SW480 (cell line): ENCODE data around the gene BTBD16.
A peak's percentile ranks its signal among the peaks of the same experiment; 100 is the strongest.

ENCODE experiments used
- DNase-seq: peaks from one replicate; pipeline ENCODE4 v3.0.0-alpha.2; 2016; ENCODE audit warnings: low spot score

The BTBD16 gene

DNA sequence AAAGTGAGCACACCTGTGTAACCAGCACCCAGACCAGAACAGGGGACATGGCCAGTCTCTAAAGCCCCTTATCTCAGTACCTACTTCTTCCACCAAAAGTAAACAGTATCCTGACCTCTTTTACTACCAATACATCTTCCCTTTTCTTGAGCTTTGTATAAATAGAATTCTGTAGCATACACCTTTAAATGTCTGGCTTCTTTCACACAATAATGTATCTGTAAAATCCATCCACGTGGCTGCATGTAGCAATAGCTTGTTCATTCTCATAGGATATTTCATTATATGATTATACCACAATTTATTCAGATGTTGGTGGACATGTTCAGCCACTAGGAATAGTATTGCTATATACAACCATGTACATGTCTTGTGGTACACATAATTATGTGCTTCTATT lies 40.6 kb downstream of the BTBD16 start:
- no peak for DNase-seq

DNA sequence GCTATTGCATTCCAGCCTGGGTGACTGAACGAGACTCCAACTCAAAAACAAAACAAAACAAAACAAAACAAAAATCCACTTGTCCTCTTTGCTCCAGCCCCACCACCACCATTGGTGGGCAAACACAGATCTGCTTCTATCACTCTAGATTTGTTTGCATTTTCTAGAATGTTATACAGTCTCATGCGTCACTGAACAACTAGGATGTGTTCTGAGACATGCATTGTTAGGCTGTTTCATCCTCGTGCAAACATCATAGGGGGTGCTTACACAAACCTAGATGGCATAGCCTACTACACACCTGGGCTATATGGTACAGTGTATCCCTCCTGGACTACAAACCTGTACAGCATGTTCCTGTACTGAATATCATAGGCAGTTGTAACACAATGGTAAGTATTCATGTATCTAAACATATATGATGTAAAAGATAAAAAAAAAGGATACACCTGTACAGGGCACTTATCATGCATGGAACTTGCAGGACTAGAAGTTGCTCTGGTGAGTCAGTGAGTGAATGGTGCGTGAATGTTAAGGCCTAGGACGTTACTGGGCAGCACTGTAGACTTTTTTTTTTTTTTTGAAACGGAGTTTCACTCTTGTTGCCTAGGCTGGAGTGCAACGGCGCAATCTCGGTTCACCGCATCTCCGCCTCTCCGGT lies 45.3 kb downstream of the BTBD16 start:
- DNase-seq: no peak

DNA sequence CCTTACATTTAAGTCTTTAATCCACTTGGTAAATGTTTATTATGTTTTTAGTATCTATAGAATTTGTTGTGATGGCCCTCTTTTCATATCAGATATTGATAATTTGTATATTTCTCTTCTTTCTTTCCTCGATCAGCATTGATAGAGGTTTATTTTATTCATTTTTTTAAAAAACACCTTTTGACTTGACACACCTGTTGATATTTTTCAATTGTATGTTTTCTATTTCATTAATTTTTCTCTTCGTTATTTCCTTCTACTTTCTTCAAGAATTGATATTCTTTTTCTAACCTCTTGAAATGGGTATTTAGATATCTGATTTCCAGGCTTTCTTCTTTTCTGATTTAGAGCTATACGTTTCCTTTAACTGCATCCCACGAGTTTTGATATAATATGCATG lies 50.9 kb downstream of the BTBD16 start:
- no peak for DNase-seq

DNA sequence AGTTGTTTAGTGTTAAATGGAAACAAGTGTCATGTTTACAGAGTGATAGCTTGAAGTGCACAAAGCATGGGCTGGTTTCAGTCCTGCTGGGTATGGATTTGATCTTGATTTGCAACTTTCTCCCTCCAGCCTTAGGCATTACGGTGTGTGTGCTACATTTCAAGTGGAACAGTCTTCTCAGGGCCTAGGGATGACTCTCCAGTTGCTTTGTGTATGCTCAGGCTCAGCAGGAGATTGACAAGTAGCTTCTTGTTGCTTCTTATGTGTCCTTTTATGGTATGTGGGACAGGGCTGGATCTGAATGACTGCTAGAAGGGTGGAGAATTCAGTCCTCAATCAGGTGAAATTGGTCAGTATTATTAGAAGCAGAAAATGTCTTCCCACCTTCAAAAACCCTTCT lies 52.1 kb downstream of the BTBD16 start:
- no peak for DNase-seq

DNA sequence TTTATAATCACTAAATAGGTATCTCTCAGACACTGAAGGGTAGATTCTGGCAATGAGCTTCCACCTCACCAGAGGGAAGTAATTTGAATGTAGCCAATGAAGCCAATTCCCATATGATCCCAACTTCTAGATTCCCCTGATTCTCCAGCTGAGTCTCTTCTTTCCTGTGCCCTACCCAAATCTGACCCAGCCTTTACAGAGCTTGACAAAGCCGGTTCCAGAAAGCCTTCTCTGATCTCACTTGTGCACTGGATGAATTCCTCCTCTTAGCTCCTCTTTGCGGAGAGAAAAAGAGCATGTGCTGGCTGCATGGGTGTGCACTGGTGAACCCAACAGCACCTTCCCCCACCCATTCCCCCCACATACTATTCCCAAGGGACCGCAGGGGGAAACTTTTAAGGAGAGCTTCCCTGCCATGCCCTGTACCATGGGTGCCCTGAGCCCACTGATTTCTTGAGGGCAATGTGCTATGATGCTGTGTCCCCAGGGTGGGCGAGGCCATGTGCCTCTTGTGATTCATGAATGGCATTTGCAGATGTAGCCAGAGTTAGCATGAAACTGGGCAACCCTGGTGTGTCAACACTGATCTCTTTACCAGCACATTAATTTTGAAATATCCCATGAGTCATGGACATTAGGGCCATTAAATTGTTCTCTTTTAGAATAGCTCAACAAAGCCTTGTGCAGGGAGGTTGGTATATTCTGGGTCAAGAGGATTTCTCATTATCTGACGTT lies 53.0 kb downstream of the BTBD16 start:
- DNase-seq: peak; percentile 30

DNA sequence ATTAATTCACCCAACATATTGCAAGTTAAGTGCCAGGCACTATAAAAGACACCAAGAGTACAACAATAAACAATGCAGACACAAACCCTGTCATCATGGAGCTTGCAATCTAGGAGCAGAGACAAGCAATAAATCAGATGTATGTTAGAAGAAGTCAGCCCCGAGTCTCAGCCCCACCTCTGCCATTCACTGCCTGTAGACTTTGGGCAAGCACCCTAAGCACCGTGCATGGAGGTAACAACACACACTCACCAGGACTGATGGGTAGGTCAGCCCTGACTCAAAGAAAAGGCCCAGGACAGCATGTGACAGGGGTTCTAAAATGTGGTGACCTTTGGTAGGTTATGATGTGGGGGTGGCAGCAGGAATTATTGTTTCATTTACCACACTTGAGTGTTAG lies 54.1 kb downstream of the BTBD16 start:
- DNase-seq: no peak

DNA sequence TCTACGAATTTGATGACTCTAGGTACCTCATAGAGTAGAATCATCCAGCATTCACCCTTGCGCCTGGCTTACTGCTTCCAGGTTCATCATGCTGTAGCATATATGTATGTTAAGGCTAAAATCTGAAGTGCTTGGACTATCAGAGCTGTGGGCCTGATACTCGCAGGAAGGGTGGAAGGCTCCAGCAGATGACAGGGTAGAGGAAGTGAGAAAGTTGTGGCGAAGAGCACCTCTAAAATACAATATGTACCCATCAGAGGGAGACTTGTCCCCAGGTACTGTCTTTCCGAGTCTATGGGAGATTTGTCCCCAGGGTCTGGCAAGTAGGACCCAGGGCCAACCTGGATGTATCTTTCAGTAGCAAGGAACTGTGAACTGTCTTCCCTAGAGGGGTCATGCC lies 55.3 kb downstream of the BTBD16 start:
- no peak for DNase-seq

DNA sequence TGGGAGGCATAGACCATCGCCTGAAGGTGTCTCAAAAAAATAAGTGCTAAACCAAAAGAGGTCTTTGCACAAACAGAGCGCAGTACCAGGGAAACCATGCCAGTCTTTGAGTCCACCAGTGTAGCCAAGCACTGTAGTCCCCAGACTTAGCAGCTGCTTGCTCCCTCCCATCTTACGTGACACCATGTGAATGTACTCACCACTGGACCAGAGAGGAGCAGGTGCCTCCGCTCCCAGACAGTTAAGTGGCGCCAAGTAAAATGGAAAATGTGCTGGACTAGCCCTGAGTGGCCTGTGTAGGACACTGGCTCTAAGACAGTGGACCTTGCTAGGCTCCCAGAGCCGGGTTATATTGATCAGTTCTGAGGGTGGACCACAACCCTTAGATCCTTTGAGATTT lies 55.7 kb downstream of the BTBD16 start:
- no peak for DNase-seq

DNA sequence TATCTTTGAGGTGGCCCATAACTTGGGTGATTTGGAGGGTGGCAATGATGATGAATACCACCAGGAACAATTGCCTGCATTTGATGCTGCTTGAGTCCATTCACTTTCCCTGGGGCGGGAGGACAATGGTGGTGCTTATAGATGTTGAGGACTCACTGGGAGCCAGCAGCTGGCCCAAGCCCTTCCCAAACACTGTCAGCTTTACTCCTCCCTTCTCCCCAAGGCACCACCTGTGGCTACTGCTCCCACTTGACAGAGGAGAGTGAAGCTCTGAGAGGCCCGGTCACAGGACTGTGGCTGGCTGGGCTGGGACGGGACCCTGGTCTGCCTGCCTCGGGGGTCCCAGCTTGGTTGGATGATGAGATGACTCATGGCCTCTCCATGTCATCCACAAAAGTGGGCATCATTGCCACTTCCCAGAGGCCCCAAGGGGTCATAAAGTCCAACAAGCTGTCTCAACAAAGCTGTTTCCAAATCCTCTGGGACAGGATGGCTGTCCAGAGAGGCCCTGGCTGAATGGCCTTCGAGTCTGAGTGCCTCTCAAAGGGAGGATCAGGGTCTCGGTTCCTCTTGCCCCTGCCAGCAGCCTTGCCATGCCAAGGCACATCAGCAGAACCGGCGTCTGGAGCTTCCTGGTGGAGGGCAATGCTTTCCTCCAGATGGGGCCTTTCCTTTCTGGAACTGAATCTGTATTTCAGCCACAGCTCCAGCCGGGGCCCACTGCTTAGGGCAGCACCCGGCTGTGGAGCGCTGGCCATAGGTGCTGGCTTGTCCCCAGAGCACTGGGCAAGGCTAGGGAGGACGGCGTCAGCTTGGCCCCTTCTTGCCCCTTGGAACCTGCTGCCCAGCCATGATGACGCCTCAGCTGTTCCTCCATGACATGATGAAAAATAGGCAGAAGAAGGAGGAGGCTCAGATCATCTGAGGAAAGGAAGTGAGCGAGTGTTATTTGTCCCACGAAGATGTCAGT lies 56.4 kb downstream of the BTBD16 start:
- DNase-seq: no peak

DNA sequence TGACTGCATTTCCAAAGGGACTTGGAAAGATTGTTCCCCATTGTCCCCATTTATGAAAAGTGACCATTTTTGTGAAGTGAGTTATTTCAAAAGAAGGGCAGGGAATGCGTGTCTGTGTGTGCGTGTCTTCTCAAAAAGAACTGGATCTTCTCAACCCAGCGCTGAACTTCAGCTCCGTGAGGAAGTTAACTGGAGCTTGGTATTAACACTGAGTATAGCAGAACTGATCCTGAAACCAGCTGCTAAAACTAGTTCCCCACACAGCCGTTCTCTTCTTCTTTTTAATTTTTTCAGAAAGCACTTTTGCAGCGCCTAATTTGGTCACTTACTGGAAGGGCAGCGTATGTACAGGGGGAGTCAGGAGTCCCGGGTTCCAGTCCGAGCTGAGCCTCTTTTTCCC lies 57.6 kb downstream of the BTBD16 start:
- DNase-seq: no peak

DNA sequence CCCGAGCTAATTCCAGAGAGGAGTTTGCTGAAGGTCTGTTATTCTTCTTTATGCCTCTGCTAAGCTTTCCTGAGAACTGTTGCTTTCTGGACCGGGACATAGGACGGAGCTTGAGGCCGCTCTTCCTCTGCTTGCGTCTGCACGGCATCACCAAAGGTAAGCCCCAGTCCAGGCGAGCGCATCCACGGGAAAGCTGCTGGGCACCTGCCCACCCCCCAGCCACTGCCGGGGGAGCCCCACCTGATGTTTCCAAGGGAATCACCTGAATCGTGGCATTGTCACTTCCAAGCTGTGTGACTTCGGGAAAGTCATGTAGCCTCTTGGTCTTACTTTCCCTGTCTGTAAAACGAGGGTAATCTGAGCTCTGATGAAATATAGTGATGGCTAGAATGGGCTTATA lies 58.3 kb downstream of the BTBD16 start:
- no peak for DNase-seq

DNA sequence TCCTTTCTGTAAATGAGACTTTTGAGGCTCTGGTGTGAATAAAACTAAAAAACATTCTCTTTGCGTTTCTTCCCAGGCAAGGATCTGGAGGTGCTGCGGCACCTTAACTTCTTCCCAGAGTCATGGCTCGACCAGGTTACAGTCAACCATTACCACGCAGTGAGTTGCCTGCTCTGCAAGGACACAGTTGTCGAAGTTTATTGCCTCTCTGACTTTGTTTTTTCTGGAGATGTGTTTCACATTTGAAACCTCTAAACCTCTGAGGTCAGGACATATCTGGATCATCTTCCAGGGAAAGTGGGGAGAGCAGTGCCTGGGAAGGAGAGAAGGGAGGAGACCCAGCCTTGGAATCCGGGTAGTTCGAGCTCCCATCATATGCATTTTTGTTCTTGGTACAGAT lies 60.0 kb downstream of the BTBD16 start:
- no peak for DNase-seq

DNA sequence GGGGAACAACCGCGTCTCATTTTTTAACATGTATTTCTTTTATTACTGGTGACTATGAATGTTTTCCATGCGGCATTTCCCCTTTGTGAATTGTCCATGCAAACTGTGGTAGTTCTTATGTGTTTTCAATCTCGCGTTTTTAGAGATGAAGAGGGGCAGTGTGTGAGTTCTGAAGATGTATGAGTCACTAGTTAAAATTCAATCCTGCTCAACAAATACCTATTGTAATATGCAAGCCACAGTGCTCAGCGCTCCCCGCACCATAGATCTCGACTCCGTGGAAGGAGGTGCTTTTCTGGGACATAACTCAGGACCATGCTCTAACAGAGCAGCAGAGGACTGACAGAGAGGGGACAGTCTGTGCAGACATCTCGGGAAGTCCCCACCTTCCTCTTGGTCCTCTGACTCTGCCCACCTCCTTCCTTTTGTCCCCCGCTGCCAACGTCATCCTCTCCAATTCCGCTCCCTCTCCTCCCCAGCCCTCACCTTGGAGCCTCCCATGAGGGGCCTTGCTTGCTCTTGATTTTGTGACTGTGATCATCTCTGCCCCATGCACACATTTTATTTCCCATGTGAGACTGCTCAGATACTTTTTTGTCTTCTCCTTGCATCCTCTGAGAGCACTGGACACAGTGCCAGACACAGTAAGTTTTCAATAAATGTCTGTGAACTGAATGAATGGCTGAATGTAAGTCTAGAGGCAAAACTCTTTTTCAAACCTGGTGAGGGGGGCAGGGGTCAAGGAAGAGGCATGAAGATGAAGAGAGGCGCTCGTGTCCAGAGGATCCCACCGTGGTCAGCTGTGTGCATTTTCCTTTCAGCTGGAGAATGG lies 60.7 kb downstream of the BTBD16 start:
- DNase-seq: peak; percentile 92

DNA sequence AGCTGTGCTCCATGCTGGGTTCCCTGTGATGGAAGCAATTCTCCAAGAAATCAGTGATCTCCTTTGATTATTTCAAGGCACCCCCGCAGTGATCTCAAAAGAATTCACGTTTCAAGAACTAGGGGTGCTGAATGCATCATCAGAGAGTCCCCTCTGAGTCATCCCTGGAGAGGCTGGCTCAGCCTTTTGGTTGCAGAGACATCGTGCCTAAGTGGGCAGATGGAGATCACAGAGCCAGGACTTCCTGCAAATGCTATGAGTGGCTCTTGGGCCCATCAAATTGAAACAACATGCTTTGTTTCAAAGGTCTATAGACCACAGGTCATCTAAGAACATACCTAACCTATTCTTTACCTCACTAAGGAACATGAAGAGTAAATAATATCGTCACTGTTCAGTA lies 61.9 kb downstream of the BTBD16 start:
- DNase-seq: peak; percentile 25

DNA sequence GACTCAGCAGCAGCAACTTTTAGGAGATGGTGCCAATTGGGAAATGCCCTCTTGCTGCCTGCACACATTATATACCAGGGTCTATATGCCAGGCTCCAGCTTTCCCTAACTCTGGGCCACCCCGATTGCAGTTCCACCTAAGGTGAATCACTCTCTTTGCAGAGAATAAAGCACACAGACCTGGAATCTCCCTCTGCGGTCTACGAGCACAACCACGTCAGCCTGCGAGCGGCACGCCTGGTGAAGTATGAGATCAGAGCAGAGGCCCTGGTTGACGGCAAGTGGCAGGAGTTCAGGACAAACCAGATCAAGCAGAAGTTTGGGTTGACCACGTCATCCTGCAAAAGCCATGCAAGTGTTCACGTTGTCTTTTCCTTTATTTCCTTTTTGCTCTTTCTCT lies 65.2 kb downstream of the BTBD16 start:
- peak; percentile 48 for DNase-seq

DNA sequence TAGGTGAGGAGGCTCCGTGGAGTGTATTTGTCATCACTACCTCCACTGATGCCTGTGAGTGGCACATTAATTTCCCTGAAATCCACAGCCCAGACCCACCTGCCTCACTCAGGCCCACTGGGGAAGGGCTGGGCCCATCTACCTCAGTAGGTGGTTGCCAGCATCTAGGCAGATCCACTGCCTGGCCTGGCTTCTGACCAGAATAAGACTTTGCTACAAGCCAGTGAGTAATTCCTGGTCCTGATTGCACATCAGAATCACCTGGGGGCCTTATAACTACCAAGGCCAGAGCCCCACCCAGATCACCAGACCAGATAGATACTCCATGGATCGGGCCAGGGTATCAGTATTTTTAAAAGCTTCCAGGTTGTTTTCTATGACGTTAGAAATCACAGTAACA lies 65.9 kb downstream of the BTBD16 start:
- DNase-seq: no peak

DNA sequence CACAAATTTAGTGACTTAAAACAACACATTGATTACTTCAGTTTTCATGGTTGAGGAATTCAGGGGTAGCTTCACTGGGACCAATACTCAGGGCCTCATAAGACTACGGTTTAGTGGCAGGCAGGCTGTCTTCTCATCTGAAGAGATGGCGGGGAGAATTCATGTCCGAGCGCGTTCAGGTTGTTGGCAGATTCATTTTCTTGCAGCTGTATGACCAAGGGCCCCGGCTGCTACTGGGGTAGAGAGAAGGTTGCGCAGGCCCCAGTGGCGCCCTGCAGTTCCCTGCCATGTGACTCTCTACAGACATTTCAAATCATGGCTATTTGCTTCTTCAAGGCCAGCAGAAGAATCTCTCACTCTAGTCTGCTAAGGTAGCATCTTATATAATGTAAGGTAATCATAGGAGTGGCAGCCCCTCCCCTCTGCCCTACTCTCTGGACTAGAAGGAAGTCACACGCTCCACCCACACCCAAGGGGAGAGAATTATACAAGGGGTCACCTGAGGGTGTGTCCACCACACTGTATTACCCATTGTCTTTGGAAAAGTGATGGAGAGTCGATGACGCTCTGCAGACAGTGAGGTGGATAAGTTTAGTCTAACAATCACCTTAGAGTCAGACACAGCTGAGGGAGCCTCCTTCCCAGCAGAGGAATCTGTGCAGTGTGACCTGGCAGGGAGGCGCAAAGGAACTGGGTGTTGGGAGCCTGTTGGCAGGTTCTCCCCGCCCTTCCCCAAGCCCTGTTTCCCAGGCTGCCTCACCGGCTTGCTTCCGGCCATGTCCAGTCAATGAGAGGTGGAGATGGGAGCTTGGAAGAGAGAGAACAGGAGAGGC lies 67.7 kb downstream of the BTBD16 start:
- no peak for DNase-seq

DNA sequence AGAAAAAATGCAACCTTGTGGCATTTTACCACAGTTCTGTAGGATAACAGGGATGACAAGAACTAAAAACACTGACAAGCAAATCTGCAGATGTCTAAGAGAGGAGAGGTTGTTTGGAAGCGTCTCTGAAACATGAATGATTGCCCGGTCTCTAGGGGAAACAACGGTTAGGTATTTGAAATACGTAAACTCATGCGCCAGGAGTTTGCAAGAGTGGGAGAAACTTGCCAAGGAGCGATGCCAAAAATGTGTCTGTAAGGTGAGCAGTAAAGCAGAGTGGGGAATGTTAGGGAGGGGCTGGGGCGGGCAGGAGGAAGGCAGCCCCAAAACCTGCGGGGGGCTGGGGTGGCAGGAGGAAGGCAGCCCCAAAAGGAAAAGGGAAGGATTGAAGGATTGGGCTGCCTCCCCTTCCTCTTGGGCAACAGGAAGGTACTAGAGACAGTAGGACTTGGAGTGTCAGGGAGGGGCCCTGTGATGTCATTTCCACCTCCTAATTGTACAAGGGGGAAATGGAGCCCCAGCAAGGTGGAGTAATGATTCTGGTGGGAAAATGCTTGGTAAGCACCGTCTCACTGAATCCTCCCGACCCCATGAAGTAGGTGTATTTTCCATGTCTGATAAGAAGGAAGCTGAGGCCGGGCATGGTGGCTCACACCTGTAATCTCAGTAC lies 70.2 kb downstream of the BTBD16 start:
- DNase-seq: no peak

DNA sequence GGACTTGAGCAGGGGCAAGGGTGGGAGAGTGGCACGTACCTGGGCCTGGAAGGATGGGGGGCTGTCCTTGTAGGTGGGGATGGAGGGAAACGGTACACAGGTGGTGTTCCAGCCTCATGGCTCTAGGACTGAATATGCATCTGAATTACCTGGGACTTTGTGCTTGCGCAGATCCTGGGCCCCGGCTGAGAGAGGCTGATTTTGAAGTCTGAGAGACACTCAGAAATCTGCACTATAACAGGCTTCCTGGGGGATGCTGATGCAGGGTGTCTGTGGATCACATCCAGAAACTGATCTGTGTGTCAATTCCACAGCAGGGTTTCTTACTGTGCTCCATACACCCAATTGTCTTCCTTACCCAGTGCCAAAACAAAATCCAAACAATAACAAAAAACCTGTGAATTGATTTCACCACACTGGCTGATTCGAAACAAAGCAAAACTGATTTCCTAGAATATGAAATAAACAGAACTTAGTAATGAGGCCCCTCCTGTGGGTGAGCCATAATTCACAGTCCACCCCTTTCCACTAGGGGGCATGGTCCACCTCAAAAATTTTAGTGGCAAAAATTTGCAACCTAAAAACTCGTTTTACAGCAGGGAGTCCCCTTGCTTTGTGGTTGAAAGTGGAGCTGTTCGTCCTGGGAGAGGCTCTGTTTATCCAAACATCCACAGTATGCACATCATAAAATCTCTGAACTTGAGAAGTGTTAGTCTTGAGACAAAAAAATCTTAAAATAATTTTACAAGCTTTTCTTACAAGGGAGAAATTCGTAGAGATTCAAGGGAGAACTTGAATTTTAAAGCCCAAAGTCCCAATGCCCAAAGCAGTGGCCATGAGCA lies 71.4 kb downstream of the BTBD16 start:
- peak; percentile 41 for DNase-seq
